SIG-M5 treated with dmso at 0.1 percent for 504 hours (cell line): ENCODE data around the gene ZBTB40.

Experiments used
- DNase-seq: peaks from one replicate; lab custom pipeline; 2025; ENCODE audit not compliant: unreplicated experiment; lab: John Stamatoyannopoulos, UW

Gene ZBTB40

GRCh38 chr1:22527555-22528296, 76.1 kb downstream of the ZBTB40 start:
- DNase-seq = no peak

DNA sequence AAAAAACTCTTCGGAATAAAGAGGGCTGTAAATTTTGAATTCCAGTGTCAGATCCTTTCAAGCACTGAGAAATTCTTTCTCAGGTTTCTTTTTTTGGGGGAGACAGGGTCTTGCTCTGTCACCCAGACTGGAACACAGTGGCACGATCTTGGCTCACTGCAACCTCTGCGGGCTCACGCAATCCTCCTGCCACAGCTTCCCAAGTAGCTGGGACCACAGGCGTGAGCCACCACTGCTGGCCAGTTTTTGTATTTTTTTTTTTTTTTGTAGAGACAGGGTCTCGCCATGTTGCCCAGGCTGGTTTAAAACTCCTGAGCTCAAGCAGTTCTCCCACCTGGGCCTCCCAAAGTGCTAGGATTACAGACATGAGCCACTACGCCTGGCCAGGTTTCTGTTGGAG, 76.8 kb downstream of the ZBTB40 start:
- no peak for DNase-seq

GRCh38 chr1:22529901-22530621, 78.4 kb downstream of the ZBTB40 start:
- no peak for DNase-seq

DNA sequence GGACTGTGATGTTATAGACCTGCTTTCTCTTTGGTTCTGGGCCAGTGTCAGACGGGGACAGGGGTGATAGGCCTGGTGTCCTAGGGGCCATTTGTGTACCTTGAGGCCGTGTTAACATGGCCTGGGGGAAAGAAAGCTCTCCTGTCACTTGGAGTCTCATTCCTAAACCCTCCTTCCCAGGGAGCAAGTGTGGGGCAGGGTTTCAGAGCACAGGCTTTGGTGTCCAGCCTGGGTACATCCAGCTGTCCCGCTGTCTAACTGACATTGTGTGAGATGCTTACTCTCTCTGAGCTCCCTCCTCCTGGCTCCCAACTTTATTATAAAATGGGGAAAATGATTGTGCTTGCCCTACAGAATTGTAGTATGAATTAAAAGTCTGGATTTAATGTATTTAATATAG, 79.1 kb downstream of the ZBTB40 start:
- no peak for DNase-seq

DNA sequence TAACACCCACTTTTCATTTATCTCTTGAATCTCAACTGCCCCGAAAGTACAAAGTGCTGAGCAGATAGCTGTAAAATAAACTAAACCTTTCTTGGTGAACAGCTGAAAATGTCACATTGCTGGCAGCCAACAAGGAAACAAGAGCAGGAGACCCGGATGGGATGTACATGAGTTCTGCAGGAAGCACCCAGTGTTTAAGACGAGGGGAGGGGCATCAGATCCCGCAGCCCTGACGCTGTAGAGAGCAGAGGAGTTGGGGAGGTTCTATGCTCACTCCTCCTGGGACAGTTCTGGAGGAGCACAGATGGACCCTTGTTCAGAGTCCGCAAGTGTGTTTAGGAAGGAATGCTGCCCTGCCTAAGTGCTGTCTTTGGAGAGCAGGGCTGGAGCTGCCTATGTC, 79.6 kb downstream of the ZBTB40 start:
- DNase-seq = no peak

DNA sequence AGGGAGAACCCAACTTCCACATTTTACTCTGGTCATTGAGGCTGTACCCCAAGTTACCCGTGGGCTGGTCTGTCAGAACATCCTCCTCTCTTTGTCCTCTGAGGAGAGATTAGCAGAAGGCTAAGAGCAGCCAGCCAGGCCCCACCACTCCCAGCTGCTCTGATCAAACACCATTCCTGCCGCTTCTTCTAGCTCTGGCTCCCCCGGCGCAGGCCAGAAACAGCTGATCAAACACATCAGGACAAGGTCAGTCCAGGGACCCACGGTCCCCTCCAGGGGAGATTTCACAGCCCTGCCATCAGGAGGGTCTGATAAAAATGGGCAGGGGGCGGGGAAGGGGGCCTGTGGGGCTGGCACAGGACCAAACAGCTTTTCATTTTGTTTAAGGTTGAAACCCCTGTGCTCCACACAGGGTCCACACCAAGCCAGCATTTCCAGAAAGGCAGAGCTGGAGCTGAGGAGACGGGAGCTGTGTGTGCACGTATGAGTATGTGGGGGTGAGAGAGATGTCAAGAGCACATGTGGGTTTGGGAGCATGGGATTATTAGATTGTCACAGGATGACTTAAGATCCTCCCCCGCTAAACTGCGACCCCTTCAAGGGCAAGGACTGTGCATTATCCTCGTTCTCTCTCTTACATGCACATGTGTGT, 81.7 kb downstream of the ZBTB40 start:
- DNase-seq = no peak

- no peak for DNase-seq
Measured at GRCh38 chr1:22534951-22535350, 83.3 kb downstream of the ZBTB40 start.

DNA sequence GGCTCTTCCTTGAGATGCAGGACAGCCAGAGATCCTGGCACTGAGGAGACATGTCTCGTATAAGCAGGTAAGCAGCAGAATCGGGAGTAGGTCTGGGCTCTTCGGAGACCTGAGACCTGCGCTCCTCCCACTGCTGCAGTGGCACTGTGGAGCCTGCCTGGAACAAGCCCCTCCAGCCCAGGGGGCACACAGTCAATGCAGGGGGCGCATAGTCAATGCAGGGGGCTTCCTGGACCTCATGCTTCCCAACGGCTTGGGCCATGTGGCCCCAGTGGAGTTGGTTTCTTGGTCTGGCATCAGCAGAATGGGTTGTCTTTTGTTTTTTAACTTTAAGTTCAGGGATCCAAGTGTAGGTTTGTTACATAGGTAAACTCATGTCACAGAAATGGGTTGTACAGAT, 83.7 kb downstream of the ZBTB40 start:
- DNase-seq = no peak

GRCh38 chr1:22536506-22536905, 84.9 kb downstream of the ZBTB40 start:
- no peak for DNase-seq

DNA sequence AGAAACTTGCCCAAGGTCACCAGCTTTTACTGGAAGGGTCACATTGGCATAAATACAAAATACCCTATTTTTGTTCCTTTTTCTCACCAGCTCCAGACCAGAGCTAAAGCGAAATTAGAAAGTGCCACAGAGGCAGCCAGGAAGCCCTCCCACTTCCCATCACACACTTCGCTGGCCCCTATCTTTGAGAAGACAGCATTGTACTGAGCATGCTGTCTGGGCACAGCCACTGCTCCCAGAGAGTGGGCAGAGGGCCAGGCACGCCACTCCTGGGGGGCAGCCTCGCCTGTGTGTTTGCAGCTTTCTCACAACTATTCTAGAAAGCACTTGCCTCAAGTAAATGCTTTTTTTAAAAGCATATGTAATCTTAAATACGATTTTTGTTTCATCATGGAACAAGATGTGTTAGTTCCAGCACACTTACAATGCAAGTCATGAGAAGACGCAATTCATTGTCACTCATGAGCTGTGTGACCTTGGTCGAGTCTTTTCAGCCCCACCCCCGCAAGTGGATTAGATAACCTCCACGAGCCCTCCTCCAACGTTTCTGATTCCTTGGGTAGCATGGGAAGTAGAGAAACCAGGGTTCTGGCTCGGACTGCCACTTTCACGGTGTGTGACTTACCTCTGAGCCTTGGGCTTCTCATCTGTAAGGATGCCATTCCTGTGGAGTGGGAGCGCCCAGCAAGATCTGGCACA, 85.9 kb downstream of the ZBTB40 start:
- DNase-seq = no peak

- no peak for DNase-seq
Measured at GRCh38 chr1:22539510-22540118, 88.0 kb downstream of the ZBTB40 start.

- DNase-seq = no peak
Measured at GRCh38 chr1:22540337-22540736, 88.7 kb downstream of the ZBTB40 start.

DNA sequence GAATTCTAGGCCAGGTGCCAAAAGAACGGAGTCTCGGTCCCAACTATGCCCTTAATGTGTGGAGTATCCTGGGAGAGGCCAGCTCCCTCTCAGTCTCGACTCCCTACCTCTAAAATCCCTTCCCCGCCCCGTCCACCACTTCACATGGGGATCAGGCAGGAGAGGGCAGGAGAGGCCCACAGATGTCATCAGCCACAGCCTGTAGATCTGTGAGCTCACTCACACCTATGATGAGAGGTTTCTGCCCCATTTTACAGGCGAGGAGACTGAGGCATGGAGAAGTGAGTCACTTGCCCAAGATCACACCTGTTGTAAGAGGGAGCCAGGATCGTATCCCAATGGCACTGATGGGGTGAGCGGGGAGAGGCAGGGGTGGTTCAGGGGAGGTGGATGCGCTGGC, 91.2 kb downstream of the ZBTB40 start:
- no peak for DNase-seq

DNA sequence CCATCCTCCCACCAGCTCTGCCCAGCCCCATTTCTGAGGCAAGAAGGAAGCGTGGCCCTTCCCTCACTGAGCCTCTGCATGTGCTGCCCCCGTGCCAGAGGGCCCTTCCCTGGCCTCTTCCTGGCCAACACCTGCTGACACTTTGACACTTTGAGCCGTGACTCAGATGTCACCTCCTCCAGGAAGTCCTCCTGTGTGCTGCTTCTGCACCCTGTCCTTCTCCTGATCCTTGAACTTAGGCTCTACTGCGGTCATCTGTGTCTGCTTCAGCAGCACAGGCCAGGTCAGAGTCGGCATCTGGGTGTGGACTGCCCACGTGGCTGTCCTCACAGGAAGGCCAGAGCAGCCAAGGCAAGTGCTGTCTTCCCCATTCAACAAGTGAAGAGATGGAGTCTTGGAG, 92.0 kb downstream of the ZBTB40 start:
- no peak for DNase-seq

GRCh38 chr1:22544606-22545005, 93.0 kb downstream of the ZBTB40 start:
- no peak for DNase-seq

DNA sequence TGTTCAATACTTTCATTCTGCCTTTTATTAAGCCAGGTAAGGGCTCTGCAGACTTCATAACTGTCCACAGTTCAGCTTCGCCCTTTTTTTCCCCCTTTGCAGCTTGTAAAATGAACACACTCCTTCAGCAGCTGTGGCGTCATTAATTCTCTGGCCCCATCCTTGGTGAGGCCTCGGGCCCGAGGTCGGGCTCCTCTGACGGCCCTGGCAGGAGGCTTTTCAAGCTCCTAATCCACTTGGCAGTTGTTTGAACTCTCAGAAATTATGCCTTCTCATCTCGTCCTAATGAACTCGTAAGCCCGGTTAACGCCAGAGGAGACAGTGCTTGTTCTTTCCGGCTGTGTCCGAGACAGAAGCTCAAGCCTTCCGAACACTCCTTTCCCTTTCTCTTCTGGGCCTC, 93.5 kb downstream of the ZBTB40 start:
- DNase-seq = no peak

DNA sequence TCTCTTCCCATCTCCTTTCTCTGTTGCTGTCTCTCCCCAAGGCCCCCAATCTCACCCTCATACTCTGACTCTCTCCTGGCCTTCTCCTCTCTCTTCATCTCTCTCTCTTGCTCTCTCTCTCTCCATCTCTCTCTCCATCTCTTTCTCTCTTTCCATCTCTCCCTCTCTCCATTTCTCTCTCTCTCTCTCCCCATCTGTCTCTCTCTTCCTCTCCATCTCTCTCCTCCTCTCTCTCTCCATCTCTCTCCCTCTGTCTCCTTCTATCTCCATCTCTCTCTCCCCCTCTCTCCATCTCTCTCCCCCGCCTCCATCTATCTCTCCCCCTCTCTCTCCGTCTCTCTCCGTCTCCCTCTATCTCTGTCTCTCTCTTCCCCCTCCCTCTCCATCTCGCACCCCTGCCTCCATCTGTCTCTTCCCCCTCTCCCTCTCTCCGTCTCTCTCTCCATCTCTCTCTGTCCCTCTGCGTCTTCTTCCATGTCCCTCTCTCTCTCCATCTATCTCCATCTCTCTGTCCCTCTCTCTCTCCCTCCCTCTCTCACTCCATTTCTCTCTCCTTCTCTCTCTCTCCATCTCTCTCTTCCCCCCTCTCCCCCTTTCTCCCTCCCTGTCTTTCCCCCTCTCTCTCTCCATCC, 95.7 kb downstream of the ZBTB40 start:
- DNase-seq = no peak

- no peak for DNase-seq
Measured at GRCh38 chr1:22547818-22548462, 96.3 kb downstream of the ZBTB40 start.

- no peak for DNase-seq
Measured at GRCh38 chr1:22550021-22550420, 98.4 kb downstream of the ZBTB40 start.

DNA sequence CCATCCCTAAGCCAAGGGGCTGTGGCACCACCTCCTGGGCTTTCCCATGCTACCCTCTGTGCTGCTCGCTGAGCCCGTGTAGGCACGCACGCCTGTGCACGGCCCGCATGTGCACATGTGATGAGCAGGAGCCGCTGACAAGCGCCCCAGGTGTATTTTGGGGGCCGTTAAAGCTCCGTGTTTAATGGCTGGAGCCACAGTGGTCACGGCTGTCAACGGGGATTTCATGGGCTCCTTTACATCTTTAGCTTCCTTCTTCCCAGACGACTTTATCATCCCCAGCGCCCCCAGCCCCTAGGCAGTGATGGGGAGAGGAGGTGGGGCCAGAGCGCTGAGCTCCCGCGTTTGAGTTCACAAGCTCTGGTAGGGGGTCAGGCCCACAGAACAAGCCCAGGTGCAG, 99.9 kb downstream of the ZBTB40 start:
- DNase-seq = no peak
